ENCODE measurements around the gene ENAM. TPM values are rescaled to one million over a fixed set of nuclear protein-coding genes. Genes with fewer than 3 reads are reported as not detected.

The ENAM gene
- total and polyA plus RNA-seq, 9 of the 15 experiments (the other 6 are each of a cell fraction or from before 2014, with no cell fraction given), result 0.04 to 0.09 (median 0.04) TPM; not detected in 6

- TF ChIP-seq, protein P1, sequence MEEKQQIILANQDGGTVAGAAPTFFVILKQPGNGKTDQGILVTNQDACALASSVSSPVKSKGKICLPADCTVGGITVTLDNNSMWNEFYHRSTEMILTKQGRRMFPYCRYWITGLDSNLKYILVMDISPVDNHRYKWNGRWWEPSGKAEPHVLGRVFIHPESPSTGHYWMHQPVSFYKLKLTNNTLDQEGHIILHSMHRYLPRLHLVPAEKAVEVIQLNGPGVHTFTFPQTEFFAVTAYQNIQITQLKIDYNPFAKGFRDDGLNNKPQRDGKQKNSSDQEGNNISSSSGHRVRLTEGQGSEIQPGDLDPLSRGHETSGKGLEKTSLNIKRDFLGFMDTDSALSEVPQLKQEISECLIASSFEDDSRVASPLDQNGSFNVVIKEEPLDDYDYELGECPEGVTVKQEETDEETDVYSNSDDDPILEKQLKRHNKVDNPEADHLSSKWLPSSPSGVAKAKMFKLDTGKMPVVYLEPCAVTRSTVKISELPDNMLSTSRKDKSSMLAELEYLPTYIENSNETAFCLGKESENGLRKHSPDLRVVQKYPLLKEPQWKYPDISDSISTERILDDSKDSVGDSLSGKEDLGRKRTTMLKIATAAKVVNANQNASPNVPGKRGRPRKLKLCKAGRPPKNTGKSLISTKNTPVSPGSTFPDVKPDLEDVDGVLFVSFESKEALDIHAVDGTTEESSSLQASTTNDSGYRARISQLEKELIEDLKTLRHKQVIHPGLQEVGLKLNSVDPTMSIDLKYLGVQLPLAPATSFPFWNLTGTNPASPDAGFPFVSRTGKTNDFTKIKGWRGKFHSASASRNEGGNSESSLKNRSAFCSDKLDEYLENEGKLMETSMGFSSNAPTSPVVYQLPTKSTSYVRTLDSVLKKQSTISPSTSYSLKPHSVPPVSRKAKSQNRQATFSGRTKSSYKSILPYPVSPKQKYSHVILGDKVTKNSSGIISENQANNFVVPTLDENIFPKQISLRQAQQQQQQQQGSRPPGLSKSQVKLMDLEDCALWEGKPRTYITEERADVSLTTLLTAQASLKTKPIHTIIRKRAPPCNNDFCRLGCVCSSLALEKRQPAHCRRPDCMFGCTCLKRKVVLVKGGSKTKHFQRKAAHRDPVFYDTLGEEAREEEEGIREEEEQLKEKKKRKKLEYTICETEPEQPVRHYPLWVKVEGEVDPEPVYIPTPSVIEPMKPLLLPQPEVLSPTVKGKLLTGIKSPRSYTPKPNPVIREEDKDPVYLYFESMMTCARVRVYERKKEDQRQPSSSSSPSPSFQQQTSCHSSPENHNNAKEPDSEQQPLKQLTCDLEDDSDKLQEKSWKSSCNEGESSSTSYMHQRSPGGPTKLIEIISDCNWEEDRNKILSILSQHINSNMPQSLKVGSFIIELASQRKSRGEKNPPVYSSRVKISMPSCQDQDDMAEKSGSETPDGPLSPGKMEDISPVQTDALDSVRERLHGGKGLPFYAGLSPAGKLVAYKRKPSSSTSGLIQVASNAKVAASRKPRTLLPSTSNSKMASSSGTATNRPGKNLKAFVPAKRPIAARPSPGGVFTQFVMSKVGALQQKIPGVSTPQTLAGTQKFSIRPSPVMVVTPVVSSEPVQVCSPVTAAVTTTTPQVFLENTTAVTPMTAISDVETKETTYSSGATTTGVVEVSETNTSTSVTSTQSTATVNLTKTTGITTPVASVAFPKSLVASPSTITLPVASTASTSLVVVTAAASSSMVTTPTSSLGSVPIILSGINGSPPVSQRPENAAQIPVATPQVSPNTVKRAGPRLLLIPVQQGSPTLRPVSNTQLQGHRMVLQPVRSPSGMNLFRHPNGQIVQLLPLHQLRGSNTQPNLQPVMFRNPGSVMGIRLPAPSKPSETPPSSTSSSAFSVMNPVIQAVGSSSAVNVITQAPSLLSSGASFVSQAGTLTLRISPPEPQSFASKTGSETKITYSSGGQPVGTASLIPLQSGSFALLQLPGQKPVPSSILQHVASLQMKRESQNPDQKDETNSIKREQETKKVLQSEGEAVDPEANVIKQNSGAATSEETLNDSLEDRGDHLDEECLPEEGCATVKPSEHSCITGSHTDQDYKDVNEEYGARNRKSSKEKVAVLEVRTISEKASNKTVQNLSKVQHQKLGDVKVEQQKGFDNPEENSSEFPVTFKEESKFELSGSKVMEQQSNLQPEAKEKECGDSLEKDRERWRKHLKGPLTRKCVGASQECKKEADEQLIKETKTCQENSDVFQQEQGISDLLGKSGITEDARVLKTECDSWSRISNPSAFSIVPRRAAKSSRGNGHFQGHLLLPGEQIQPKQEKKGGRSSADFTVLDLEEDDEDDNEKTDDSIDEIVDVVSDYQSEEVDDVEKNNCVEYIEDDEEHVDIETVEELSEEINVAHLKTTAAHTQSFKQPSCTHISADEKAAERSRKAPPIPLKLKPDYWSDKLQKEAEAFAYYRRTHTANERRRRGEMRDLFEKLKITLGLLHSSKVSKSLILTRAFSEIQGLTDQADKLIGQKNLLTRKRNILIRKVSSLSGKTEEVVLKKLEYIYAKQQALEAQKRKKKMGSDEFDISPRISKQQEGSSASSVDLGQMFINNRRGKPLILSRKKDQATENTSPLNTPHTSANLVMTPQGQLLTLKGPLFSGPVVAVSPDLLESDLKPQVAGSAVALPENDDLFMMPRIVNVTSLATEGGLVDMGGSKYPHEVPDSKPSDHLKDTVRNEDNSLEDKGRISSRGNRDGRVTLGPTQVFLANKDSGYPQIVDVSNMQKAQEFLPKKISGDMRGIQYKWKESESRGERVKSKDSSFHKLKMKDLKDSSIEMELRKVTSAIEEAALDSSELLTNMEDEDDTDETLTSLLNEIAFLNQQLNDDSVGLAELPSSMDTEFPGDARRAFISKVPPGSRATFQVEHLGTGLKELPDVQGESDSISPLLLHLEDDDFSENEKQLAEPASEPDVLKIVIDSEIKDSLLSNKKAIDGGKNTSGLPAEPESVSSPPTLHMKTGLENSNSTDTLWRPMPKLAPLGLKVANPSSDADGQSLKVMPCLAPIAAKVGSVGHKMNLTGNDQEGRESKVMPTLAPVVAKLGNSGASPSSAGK (IDR thresholded peaks at IDR 0.05), result no peak
- TF ChIP-seq ZNF146 (CRISPR knock-in tag; IDR thresholded peaks at IDR 0.05; ENCODE audit: unreplicated experiment) (no peak), RREB1 (CRISPR knock-in tag; IDR thresholded peaks at IDR 0.05) (no peak), HOXB6 (CRISPR knock-in tag; IDR thresholded peaks at IDR 0.05; ENCODE audit: borderline replicate concordance) (no peak), HNRNPK (IDR thresholded peaks at IDR 0.05; ENCODE audit: low read depth, low read length, poor library complexity, severe bottlenecking) (no peak), SNIP1 (IDR thresholded peaks at IDR 0.05; ENCODE audit: low read depth) (no peak), U2AF1 (optimal IDR thresholded peaks at IDR 0.05; ENCODE audit: low read depth, low read length) (no peak), TAF7 (tag; IDR thresholded peaks at IDR 0.05) (no peak), ZFPM2 (CRISPR knock-in tag; IDR thresholded peaks at IDR 0.05) (no peak)
- TF ChIP-seq, protein P2, sequence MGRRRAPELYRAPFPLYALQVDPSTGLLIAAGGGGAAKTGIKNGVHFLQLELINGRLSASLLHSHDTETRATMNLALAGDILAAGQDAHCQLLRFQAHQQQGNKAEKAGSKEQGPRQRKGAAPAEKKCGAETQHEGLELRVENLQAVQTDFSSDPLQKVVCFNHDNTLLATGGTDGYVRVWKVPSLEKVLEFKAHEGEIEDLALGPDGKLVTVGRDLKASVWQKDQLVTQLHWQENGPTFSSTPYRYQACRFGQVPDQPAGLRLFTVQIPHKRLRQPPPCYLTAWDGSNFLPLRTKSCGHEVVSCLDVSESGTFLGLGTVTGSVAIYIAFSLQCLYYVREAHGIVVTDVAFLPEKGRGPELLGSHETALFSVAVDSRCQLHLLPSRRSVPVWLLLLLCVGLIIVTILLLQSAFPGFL (CRISPR knock-in tag; IDR thresholded peaks at IDR 0.05), result no peak
These were observed 26.1 kb downstream of the ENAM start (continued) for GRCh38 chr4:70654605-70655011.

Measured in K562 (cell line).